LNCaP clone FGC (cell line): ENCODE results near the gene DLGAP1.

Experiments
- DNase-seq: peaks from one replicate; pipeline ENCODE4 v3.0.0-alpha.2; 2011; ENCODE audit warnings: low read depth
- H3K4me3 ChIP-seq: 2 replicates; pipeline ENCODE4 v1.5.1; 2011; ENCODE audit warnings: mild to moderate bottlenecking, low read depth, low read length, control low read depth
- CTCF ChIP-seq: IDR thresholded peaks from 2 replicates; pipeline ENCODE4 v1.5.1; 2012; ENCODE audit warnings: mild to moderate bottlenecking; ENCODE audit not compliant: control insufficient read depth, insufficient read depth; ENCODE audit errors: extremely low read depth

DLGAP1 gene

GRCh38 chr18:3753106-3753505 lies 702.0 kb downstream of the DLGAP1 start:
- DNase-seq = no peak
- no peak overlapping the region for H3K4me3 ChIP-seq
- no peak for TF ChIP-seq CTCF

GRCh38 chr18:3748086-3748485 lies 707.0 kb downstream of the DLGAP1 start:
- no peak overlapping the region for H3K4me3 ChIP-seq
- no peak for DNase-seq
- no peak for TF ChIP-seq CTCF

GRCh38 chr18:3747176-3747973 lies 707.7 kb downstream of the DLGAP1 start:
- no peak for TF ChIP-seq CTCF
- no peak overlapping the region for H3K4me3 ChIP-seq

GRCh38 chr18:3742541-3742940 lies 712.6 kb downstream of the DLGAP1 start:
- no peak for TF ChIP-seq CTCF
- no peak for DNase-seq
- H3K4me3 ChIP-seq = no peak overlapping the region

More at GRCh38 chr18:3747176-3747973, 707.7 kb downstream of the DLGAP1 start:
- no peak for DNase-seq

GRCh38 chr18:3741333-3741732 lies 713.8 kb downstream of the DLGAP1 start:
- H3K4me3 ChIP-seq = no peak overlapping the region
- no peak for DNase-seq
- no peak for TF ChIP-seq CTCF

- no peak overlapping the region for H3K4me3 ChIP-seq
- no peak for TF ChIP-seq CTCF
- DNase-seq = no peak
These were observed 726.2 kb downstream of the DLGAP1 start for GRCh38 chr18:3728704-3729437.

- no peak overlapping the region for H3K4me3 ChIP-seq
- no peak for TF ChIP-seq CTCF
- DNase-seq = no peak
These were observed 727.8 kb downstream of the DLGAP1 start for GRCh38 chr18:3727274-3727673.
